Ascending aorta (tissue), 2 donors: ENCODE results near the gene HABP4. TPM values are rescaled to one million over a fixed set of nuclear protein-coding genes. Genes with fewer than 3 reads are reported as not detected.

Experiments
- DNase-seq, 2 donors: peaks; one replicate each; pipeline ENCODE4 v3.0.0-alpha.2; 2019; ENCODE audit warnings: low spot score in 2 of 2
- H3K27ac ChIP-seq, 2 donors: fragments of 200-600 bp; sonication (generic); one replicate each; pipeline ENCODE4 v1.5.1; 2016 to 2017; ENCODE audit warnings: mild to moderate bottlenecking in 1 of 2
- H3K27me3 ChIP-seq: fragments of 200-600 bp; sonication (generic); one replicate; pipeline ENCODE4 v1.5.1; 2017
- H3K36me3 ChIP-seq, 2 donors: fragments of 200-600 bp; sonication (generic); one replicate each; pipeline ENCODE4 v1.5.1; 2016
- H3K4me1 ChIP-seq, 2 donors: fragments of 200-600 bp; sonication (generic); one replicate each; pipeline ENCODE4 v1.5.1; 2016 to 2017; ENCODE audit warnings: mild to moderate bottlenecking in 1 of 2
- H3K4me3 ChIP-seq, 2 donors: fragments of 200-600 bp; sonication (generic); one replicate each; pipeline ENCODE4 v1.5.1; 2016 to 2017; ENCODE audit warnings: mild to moderate bottlenecking in 1 of 2
- H3K9me3 ChIP-seq, 2 donors: fragments of 200-600 bp; sonication (generic); one replicate each; pipeline ENCODE4 v1.5.1; 2016
- intact Hi-C: fragments of 100-400 bp; cut with DNase I; formaldehyde crosslinking; loops from one replicate; pipeline ENCODE4 v1.15.1; 2023
- total RNA-seq: library from RNA; depleted of rRNA; stranded (reverse); fragments of >200 nt; gene quantifications from one replicate; pipeline ENCODE4 v1.1.0, GENCODE V29; 2016
- TF ChIP-seq, protein P1 (sequence below), 3 experiments: fragments of 200-600 bp in 2 of 3; fragments of 450-650 bp in 1 of 3; sonication (generic) in 2 of 3; IDR thresholded peaks; one replicate each; pipeline ENCODE4 v1.5.1; 2016 to 2019; ENCODE audit warnings: antibody characterized with exemption in 3 of 3, mild to moderate bottlenecking in 1 of 3, moderate library complexity in 1 of 3

Gene HABP4, protein sequence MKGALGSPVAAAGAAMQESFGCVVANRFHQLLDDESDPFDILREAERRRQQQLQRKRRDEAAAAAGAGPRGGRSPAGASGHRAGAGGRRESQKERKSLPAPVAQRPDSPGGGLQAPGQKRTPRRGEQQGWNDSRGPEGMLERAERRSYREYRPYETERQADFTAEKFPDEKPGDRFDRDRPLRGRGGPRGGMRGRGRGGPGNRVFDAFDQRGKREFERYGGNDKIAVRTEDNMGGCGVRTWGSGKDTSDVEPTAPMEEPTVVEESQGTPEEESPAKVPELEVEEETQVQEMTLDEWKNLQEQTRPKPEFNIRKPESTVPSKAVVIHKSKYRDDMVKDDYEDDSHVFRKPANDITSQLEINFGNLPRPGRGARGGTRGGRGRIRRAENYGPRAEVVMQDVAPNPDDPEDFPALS
- total RNA-seq: 26.9 TPM

DNA sequence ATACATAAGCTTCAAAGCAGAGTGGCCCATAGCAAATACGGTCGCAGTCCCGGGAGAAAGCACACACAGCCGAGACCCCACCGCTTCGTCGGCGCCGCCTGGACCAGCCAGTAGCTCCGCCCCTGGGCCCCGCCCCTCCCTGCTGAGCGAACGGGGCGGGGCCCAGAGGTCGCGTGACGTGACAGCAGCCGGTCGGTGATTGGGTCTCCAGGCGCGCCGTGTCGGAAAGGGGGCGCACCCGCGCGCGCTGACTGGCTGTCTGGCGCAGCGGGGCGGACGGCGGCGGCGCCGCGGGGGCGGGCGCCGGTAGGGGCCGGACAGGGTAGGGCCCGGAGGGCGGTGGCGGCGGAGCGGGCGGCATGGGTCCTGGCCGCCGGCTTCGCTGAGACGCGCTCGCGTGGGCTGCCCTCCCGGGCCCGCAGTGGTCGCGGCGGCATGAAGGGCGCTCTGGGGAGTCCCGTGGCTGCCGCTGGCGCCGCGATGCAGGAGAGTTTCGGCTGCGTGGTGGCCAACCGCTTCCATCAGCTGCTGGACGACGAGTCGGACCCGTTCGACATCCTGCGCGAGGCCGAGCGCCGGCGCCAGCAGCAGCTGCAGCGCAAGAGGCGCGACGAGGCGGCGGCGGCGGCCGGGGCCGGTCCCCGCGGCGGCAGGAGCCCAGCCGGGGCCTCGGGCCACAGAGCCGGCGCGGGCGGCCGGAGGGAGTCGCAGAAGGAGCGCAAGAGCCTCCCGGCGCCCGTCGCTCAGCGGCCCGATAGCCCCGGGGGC, at the start of gene HABP4:
HABP4 (plus strand) TSS at position 325 of the 768 bp plus-strand sequence; CDS start at position 436, 111 bp downstream.
- Histone ChIP-seq H3K4me1 (peaks cover 0 to 35% of the 10 kb centered on the region in 2 donors), H3K36me3 (no peaks in the 10 kb centered on the region), H3K4me3 (peak within 1 kb of the TSS; percentile 92 to 98), H3K27me3 (no peaks in the 10 kb centered on the region), H3K9me3 (no peaks in the 10 kb centered on the region), H3K27ac (peak within 1 kb of the TSS; percentile 94 to 98)
- TF ChIP-seq, protein P1, sequence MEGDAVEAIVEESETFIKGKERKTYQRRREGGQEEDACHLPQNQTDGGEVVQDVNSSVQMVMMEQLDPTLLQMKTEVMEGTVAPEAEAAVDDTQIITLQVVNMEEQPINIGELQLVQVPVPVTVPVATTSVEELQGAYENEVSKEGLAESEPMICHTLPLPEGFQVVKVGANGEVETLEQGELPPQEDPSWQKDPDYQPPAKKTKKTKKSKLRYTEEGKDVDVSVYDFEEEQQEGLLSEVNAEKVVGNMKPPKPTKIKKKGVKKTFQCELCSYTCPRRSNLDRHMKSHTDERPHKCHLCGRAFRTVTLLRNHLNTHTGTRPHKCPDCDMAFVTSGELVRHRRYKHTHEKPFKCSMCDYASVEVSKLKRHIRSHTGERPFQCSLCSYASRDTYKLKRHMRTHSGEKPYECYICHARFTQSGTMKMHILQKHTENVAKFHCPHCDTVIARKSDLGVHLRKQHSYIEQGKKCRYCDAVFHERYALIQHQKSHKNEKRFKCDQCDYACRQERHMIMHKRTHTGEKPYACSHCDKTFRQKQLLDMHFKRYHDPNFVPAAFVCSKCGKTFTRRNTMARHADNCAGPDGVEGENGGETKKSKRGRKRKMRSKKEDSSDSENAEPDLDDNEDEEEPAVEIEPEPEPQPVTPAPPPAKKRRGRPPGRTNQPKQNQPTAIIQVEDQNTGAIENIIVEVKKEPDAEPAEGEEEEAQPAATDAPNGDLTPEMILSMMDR (IDR thresholded peaks at IDR 0.05): no peak
- intact Hi-C loops: loop anchor here (1.0 to 5.0 kb wide), 5 partner anchors 33 to 204 kb away; no protein-coding TSS in a partner anchor
- peak; percentile 89 to 99 for DNase-seq

DNA sequence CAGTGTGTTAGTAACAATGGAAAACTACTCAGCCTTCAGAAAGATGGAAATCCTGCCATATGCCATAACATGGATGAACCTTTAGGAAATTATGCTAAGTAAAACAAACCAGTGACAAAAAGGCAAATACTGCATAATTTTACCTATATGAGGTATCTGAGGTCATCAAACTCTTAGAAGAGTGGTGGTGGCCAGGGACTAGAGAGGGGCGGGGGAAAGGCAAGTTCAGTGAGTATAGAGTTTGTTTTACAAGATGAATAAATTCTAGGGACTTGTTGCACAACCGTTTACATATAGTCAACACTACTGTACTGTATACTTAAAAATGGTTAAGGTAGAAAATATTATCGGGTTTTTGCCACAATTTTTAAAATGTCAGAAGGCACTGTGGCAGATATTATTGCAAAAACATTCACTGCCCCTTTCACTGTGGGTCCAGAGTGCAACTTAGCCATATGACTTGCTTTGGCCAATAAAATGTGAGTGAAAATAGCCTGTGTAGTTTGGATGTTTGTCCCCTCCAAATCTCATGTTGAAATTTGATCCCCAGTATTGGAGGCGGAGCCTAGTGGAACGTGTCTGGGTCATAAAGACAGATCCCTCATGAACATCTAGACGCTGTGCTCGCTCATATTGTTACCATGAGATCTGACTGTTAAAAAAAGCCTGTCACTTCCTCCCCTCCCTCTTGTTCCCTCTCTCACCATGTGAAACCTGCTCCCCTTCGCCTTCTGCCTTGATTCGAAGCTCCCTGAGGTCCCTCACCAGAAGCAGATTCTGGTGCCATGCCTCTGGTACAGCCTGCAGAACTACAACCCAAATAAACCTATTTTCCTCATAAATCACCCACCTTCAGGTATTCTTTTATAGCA, 41.3 kb upstream of the HABP4 start:
- Histone ChIP-seq H3K4me3 (no peak overlapping the region), H3K4me1 (no peaks in the 10 kb centered on the region), H3K9me3 (no peaks in the 10 kb centered on the region), H3K36me3 (no peaks in the 10 kb centered on the region), H3K27me3 (no peaks in the 10 kb centered on the region), H3K27ac (no peak overlapping the region)
- TF ChIP-seq, protein P1 (IDR thresholded peaks at IDR 0.05): no peak
- no peak for DNase-seq
- intact Hi-C loops: no loop called here

DNA sequence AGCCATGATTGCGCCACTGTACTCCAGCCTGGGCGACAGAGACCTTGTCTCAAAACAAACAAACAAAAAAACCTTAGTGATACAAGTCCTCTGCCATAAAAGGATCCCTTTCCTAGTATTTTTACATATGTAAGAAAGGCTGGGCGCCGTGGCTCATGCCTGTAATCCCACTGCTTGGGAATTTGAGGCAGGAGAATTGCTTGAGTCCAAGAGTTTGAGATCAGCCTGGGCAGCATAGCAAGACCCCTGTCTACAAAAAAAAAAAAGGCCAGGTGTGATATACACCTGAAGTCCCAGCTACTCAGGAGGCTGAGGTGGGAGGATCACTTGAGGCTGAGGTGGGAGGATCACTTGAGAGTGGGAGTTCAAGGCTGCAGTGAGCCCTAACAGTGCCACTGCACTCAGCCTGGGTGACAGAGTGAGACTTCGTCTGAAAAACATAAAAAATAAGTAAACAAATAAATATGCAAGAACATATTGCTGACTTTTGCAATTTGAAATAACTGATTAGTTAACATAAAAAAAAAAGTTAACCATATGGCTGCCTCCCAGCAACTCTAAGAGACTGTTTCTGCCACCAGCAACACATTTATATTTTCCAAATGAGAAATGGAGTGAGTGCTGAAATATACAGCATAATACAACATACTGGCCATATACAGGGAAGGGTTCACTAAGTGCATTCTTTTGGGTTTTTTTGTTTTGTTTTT, 38.7 kb upstream of the HABP4 start:
- intact Hi-C loops: no loop called here
- TF ChIP-seq, protein P1 (IDR thresholded peaks at IDR 0.05): no peak

DNA sequence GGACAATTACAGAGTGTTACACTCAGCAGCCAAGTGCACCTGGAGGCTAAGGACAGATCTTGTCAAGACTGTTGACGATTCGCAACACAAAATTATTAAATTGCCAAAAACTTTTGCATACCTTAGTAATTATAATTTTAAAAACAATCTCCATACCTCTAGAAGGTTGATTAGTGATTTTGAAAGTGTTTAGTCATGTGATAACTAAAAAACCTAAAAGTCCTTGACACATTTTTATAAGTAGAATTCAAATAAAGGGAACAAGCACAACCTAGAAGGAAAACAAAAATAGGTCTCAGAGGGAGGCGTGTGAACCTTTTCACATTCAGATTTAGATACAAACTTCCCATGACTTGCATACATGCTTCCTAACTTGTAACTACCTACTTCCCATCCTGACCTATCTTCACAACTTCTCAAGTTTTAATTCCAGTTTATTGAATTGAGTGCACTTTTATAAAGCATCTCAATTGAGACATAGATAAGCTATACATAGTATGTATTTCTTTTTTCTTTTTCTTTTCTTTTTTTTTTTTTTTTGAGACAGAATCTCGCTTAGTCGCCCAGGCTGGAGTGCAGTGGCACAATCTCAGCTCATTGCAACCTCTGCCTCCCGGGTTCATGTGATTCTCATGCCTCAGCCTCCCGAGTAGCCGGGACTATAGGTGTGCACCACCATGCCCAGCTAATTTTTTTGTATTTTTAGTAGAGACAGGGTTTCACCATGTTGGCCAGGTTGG, 37.6 kb upstream of the HABP4 start:
- no peak overlapping the region for H3K4me3 ChIP-seq
- intact Hi-C loops: no loop called here
- H3K27ac ChIP-seq: no peak overlapping the region
- DNase-seq: no peak
- no peaks in the 10 kb centered on the region for H3K27me3 ChIP-seq
- H3K36me3 ChIP-seq: no peaks in the 10 kb centered on the region
- TF ChIP-seq, protein P1 (IDR thresholded peaks at IDR 0.05): no peak
- peaks cover 5 to 6% of the 10 kb centered on the region in 2 donors for H3K4me1 ChIP-seq
- no peaks in the 10 kb centered on the region for H3K9me3 ChIP-seq

More for the DNA sequence above, 38.7 kb upstream of the HABP4 start:
- H3K36me3 ChIP-seq: no peaks in the 10 kb centered on the region
- H3K9me3 ChIP-seq: no peaks in the 10 kb centered on the region
- H3K27ac ChIP-seq: no peak overlapping the region
- H3K27me3 ChIP-seq: no peaks in the 10 kb centered on the region
- no peak for DNase-seq
- no peak overlapping the region for H3K4me3 ChIP-seq
- no peaks in the 10 kb centered on the region for H3K4me1 ChIP-seq
